GM18502 (cell line): ENCODE measurements around the gene EXT2.

Source experiments
- ATAC-seq: cut with Tn5 transposase; IDR thresholded peaks from one replicate; pipeline ENCODE4 v1.9.1; 2021; ENCODE audit warnings: mild to moderate bottlenecking; ENCODE audit not compliant: unreplicated experiment, poor library complexity

EXT2 gene

DNA sequence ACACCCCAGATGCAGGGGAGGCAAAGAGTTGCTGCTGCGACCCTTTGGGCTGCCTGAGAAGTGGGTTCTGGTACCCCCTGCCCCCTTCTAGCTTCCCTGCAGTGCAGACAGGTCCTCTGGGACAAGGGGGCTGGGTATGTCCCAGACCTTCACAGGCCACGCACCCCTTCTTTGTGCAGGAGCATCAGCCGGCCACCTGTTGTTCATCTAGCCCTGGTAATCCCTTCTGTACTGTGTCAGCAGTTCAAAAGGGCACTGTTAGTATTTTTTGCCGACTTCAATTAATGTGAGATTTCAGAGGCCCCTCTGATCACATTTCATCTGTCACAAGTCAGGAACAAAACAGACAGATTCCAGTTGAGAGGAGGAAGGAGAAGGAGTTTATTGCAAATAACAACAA is 164.6 kb downstream of the EXT2 start:
- ATAC-seq = no peak

GRCh38 chr11:44261800-44262591 is 166.5 kb downstream of the EXT2 start:
- no peak for ATAC-seq

GRCh38 chr11:44263738-44264437 is 168.4 kb downstream of the EXT2 start:
- ATAC-seq = no peak

GRCh38 chr11:44264438-44264749 is 168.9 kb downstream of the EXT2 start:
- no peak for ATAC-seq

GRCh38 chr11:44264761-44265160 is 169.3 kb downstream of the EXT2 start:
- ATAC-seq = no peak

DNA sequence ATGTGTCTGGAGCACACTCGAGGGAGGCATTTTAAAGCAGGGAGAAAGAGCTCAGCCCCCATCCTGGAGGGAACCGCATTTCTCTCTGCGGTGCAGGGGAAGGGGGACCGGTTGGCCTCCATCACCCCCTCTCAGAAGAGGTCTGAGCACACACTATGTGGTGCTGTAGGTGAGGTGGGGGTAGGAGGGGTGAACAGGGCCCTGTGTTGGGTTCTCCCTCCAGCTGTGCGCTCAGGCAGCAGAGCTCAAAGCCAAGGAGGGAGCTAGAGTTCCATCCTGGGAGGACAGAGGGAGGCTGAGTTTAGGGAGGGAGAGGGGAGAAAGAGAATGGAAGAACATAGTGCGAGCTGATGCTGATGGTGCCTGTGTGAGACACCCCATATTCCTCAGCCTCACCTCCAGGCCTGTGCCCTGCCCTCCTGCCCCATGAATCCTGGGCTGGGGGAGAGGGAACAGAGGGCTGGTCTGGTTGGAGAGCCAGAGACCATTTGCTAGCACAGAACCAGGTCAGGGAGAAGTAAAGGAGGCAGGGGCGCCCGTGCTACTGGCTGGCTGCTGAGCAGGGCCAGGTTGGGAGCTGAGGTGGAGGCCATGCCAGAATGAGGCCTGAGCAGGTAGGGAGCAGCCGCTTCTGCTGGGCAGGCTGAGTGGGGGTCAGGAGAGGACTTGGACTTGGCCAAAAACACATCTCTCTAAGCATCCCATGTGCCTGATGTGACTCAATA is 170.7 kb downstream of the EXT2 start:
- no peak for ATAC-seq

GRCh38 chr11:44267006-44267749 is 171.7 kb downstream of the EXT2 start:
- ATAC-seq = no peak

- ATAC-seq = no peak
Measured at GRCh38 chr11:44267750-44268613, 172.5 kb downstream of the EXT2 start.

DNA sequence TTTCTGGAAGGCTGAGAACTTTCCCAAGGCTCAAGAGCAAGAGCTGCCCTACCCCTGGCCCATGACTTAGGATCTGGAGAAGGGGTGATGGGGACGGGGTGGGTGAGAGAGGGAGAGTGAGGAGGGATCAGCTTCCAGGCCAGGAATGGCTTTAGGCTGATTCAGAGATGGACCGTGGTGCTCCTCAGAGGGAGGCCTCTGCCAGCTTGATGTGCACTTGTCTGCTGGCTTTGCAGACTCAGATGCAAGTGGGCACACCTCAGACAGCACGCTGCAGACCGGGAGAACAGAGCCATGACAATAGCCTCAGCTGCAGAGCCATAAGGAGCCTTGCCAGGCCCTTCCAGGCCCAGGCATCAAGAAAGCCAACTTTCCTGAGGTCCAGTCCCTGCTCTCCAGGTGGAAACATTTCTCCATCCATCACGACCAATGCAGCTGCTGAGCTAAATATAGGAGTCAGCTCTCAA is 173.2 kb downstream of the EXT2 start:
- ATAC-seq = no peak

GRCh38 chr11:44269369-44270351 is 174.2 kb downstream of the EXT2 start:
- ATAC-seq = no peak

DNA sequence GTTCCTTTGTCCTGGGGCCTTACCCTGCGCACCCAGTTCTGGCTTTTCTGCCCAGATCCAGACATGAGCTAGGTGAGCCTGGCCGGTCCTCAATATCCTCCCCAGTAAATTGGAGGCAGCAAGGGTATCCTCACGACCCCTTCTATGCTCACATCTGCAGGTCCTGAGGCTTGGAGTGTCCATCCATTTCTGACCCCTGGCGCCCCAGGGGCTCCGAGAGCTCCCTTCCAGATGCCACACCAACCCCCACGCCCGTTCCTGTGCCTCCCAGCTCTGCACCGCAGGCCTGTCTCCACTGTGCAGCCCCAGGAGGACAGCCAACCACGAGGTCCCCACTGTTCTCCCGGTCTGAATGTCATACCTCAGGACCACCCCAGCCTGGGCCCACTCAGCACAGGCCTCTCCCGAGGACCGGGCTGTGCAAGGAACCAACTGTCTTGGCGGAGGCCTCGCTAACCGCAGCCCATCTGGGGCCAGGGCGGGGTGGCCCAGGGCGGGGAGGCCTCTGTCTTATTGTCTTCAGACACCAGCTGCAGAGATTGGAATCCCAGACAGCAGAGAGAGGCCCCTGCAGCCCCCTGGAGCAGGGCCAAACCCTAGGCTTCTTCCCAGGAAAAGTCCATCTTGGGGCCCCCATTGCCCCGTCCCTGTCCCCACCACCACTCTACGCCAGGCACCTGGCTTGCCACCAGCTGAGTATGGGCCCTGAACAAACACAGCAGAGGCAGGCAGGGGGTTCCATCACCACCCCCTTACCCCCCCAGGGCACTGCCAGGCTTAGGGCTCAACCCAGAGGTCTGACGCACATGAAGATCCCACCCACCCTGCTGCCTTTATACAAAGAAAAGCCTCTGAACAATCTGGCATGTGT is 175.2 kb downstream of the EXT2 start:
- ATAC-seq = no peak

GRCh38 chr11:44271286-44271685 is 175.8 kb downstream of the EXT2 start:
- ATAC-seq = no peak

- no peak for ATAC-seq
Measured at GRCh38 chr11:44274404-44274803, 178.9 kb downstream of the EXT2 start.

- no peak for ATAC-seq
Measured at GRCh38 chr11:44275241-44275640, 179.8 kb downstream of the EXT2 start.

GRCh38 chr11:44275961-44276550 is 180.6 kb downstream of the EXT2 start:
- no peak for ATAC-seq

- ATAC-seq = no peak
Measured at GRCh38 chr11:44277196-44278090, 182.0 kb downstream of the EXT2 start.
